ENCODE measurements around the gene ADGRG7.
"Not testable (repeated sequence)": the region's sequence is repeated elsewhere in the genome, so short reads cannot be mapped to it uniquely, and the experiment has no call there.

The ADGRG7 gene, protein sequence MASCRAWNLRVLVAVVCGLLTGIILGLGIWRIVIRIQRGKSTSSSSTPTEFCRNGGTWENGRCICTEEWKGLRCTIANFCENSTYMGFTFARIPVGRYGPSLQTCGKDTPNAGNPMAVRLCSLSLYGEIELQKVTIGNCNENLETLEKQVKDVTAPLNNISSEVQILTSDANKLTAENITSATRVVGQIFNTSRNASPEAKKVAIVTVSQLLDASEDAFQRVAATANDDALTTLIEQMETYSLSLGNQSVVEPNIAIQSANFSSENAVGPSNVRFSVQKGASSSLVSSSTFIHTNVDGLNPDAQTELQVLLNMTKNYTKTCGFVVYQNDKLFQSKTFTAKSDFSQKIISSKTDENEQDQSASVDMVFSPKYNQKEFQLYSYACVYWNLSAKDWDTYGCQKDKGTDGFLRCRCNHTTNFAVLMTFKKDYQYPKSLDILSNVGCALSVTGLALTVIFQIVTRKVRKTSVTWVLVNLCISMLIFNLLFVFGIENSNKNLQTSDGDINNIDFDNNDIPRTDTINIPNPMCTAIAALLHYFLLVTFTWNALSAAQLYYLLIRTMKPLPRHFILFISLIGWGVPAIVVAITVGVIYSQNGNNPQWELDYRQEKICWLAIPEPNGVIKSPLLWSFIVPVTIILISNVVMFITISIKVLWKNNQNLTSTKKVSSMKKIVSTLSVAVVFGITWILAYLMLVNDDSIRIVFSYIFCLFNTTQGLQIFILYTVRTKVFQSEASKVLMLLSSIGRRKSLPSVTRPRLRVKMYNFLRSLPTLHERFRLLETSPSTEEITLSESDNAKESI

DNA sequence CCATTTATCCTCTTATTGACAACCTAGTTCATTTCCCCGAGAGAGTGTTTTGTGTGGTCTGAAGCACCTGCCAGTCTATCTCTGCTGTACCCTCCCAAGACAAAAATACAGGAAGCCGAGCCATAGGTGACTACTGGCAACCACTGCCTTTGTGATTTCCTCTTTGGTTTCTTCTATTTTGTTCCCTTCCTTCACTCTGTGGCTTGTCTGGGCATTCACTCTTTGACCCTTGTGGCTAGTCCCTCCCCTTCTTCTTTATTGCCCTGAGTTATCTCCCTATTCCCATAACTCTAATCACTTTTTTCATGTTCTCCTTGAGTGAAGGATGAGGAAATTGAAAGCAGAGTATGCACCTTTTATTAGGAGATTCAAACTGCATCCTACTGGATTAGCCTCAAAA lies at the start of gene ADGRG7:
ADGRG7 (plus strand) TSS at position 297 of the 400 bp plus-strand sequence. CDS start 256 bp downstream, outside the sequence.
- no peak within 1 kb of the TSS for H3K4me3 ChIP-seq (ENCODE audit: low read depth, low read length)

DNA sequence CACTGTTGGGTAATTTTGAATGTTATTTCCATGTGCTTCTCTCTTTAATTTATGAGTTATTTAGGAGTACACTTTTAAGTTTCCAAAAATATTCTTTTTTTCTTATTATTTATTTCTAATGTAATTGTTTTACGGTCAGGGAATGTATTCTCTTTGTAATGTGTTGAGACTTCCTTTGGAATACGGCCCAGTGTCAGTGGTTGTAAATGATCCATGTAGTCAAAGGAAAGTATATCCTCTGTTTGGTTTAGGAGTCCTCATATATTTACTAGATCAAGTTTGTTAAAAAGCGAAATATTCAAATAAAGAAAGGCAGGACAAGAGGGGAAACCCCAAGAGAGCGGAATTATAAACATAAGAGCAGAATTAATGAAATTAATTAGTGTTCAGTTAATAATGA lies 49.0 kb upstream of the ADGRG7 start:
- H3K4me3 ChIP-seq (ENCODE audit: low read depth, low read length): no peak overlapping the region

DNA sequence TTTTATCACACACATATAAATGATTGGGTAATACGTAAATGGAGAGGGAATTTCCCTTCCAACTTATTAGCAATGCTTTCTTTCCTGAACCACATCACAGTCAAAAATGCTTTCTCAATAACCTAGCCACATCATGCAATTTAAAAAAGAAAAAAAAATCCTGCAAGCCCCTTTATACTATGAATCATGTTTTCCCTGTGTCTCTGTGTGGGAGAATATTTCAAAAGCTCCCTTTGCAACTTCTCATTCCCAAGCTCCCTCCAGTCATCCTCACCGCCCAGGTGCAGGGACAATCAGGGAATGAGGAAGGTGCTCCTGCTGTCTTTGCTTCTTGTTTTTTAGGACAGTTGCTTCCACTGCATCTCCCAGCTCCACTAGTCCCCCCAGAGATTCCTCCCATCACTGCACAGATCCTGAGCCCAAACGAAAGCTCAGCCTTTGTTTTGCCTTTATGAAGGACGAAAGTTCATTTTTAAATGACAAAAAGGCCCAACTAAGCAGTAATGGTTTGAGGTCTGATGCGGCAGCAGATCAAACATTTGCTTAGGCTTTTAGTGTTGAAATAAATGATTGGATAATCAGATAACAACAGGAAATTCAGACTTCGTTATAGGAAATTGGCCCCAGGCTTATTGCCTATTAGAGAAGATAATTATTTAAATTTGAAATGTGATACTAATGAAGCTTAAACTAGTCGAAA lies 47.8 kb upstream of the ADGRG7 start:
- no peak overlapping the region for H3K4me3 ChIP-seq (ENCODE audit: low read depth, low read length)

DNA sequence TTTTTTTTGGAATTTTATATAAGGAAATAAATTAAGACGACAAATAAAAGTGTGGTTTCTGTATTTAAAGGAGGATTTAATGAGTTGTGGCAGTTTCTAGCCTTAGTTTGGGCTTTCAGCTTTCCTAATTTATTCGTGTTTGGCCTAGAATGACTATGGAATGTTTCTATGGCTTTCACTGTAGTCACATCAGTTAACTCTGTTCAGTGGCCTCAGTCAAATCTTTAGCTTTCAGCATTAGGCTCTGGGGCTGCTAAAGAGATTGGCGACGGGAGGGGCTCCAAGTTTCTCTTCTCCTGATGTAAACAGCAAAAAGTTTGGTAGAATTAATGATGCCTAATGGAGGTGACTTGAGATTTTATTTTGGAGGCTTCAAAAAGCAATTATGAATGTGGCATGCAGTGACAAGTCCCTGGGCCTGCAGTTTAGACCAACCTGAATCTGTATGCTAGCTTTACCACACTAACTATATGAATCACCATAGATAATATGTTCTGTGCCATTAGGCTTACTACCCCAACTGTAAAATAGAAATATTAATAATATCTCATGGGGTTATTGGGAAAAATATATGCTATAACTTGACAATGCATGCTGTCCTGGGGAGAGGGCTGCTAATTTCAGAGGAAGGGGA lies 47.1 kb upstream of the ADGRG7 start:
- no peak overlapping the region for H3K4me3 ChIP-seq (ENCODE audit: low read depth, low read length)

DNA sequence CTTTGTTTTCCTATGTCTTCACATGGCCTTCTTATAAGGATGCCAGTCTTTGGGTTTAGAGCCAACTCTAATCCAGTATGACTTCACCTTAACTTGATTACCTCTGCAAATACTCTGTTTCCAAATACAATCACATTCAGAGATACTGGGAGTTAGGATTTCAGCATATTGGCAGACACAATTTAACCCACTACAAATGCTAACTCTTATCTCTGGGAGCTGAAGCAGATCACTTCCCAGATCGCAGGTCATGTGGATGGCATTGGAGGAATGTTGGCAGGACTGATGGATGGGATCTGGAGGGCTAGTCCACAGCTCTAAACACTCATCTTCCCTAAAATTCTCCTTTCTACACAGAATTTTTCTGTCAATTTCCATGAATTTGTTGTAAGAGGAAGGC lies 46.2 kb upstream of the ADGRG7 start:
- H3K4me3 ChIP-seq (ENCODE audit: low read depth, low read length): no peak overlapping the region

DNA sequence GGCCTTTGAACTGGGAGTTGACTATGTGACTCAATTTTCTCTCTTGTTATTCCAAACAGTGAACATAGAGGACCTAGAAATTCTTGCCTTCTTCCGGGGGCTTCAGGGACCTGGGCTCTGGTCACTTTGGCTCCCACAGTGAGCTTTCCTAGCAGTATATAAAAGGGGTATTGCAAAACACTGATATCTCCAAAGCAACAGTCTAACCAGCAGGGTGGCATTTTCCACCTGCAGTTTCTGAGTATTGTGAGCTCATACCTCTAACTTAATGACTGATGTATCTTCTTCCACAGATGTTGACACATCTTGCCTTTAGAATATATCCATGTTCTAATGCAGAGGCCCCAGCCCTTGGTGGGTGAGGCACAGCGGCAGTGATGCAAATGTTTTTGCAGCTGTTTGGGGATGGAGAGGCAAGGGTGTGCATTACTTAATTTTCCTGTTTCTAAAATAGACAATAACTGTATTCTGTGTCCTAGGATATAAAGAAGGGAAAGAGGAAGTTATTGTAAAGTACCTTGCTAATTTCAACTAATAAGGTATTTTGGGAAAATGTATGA lies 45.7 kb upstream of the ADGRG7 start:
- H3K4me3 ChIP-seq (ENCODE audit: low read depth, low read length): no peak overlapping the region

DNA sequence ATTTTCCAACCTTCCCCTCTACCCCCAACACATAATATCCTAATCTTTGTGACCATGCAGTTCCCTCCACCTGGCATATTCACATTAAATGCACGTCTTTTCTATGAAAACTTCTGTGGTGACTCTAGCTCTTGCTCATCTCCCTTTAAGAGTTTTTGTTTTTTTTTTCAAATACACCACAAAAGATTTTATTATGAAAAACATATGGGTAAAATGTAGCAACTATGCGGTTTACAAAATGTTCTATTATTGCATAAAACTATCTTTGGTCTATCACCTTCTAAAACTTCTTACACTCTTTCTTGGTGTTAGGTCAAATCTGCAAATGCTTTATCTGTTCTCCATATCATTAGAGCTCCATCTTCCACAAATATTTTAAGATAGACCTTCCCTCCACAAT lies 38.6 kb upstream of the ADGRG7 start:
- no peak overlapping the region for H3K4me3 ChIP-seq (ENCODE audit: low read depth, low read length)

DNA sequence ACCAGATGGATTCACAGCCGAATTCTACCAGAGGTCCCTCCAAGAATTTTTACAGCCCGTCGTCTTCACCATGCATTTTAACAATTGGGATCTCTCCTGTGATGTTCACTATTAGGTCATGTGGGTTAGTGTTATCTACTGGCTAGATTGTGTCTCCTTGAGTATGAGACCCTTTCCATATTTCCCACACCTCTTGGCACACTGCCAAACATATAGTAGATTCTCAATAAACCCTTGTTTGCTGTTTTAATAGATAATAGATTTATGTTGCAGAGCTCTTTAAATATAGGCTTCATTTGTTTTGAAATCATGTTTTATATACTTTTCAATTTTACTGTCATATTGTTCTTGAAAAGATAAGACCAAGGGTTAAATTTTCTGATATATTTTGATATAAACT lies 34.9 kb upstream of the ADGRG7 start:
- H3K4me3 ChIP-seq (ENCODE audit: low read depth, low read length): no peak overlapping the region

DNA sequence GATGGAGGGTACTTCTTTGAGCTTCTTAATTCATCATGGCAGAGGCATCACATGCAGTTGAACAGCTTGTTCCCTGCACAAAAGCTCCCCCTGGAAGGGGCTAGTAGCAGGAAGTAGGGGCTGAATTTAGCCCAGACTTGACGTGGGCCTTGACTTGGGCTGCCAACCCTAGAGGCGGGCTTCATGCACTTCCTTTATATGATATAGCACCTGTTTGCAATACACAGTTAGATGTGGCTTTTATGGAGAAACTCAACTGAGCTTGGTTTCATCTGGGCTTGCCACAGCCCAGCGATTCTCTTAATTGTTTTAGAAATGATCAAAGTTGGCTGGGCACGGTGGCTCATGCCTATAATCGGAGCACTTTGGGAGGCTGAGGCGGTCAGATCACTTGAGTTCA lies 33.7 kb upstream of the ADGRG7 start:
- H3K4me3 ChIP-seq (ENCODE audit: low read depth, low read length): no peak overlapping the region

DNA sequence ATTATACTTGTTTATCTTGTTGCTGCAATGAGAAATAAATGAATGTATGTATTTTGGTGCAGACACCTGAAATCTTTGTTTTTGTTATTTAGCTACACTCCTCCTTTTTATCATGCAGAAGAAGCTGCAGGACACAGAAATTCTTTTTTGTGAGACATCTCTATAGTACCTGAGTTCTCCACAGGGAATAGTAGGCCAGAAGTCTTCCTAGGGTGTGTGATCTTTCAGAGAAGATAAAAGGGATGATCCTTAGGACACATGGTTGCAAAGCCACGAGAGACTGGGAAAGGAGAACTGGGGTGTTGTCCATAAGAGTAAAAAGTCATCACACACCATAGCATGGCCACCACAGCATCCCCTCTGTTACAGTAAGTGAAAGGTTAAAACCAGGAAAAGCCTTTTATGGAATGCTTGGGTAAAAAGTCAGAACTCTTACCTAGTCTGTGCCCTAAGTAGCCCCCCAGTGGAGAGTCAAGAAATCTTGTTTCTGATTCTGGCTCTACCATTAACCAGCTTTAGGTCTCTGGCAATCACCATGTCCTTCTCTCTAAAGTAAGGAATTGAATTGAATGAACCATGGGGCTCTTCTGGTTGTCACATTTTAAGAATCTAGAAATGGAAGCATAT lies 31.9 kb upstream of the ADGRG7 start:
- no peak overlapping the region for H3K4me3 ChIP-seq (ENCODE audit: low read depth, low read length)

DNA sequence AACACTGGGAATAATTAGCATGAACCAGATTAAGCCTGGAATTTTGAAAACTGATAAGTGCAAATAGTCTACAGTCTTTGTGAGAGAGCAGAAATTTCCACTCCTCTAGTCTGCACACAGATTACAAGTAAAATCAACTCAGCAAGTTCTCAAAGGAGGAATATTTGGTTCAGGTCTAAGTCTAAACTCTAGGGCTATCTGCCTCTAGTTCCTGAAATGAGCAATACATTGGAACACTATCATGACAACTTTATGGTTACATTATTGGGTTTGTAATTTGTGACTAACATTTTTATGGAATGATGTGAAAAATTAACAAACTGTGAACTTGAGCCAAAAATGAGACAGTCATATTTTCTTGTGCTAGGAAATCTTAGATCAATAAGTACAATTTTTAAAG lies 30.8 kb upstream of the ADGRG7 start:
- no peak overlapping the region for H3K4me3 ChIP-seq (ENCODE audit: low read depth, low read length)

DNA sequence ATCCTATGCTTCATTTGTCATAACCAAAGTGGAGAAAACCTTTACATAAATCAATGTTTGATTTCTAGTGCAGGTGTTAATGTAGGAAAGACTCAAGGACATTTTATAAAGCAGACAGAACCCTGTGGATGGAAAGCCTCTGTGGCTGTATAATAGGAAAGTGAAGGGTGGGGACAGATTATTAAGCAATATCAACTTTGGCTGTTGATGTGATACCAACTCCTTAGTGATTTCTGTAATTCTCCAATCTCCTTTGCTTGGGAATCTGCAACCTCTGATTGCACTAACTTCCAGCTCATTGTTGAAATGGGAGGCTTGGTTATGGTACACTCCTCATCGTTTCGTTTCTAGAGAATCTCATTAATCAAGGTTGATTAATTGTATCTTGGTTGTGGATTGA lies 29.3 kb upstream of the ADGRG7 start:
- H3K4me3 ChIP-seq (ENCODE audit: low read depth, low read length): no peak overlapping the region

DNA sequence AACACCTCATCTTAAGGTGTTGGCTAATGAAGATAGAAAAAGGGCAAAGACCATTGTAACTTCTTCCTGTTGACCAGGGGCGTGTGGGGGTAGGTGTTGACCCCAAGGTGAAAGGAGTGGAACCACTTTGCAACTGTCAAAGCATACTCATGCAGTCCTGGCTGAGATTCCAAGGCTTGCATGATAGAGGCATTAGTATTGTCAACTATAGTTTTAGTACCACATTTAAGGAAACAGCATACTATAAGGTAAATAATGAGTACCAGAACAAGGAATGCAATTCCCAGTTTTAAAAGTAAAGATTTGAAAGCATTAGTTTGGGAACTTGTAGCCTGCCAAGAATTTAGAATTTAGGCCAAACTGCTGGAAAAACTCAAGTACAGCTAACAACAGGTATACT lies 27.8 kb upstream of the ADGRG7 start:
- H3K4me3 ChIP-seq (ENCODE audit: low read depth, low read length): no peak overlapping the region

DNA sequence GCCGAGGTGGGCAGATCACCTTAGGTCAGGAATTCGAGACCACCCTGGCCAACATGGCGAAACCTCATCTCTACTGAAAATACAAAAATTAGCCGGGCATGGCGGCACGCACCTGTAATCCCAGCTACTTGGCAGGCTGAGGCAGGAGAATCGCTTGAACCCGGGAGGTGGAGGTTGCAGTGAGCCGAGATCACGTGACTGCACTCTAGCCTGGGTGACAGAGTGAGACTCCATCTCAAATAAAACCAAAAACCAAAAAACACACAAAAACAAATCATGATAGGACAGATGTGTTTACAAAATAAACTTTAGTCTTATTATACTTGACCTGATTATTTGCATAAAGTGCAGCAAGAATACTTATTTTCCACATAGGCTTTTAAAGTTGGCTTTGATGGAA lies 27.2 kb upstream of the ADGRG7 start:
- not testable (repeated sequence) for H3K4me3 ChIP-seq (ENCODE audit: low read depth, low read length)

DNA sequence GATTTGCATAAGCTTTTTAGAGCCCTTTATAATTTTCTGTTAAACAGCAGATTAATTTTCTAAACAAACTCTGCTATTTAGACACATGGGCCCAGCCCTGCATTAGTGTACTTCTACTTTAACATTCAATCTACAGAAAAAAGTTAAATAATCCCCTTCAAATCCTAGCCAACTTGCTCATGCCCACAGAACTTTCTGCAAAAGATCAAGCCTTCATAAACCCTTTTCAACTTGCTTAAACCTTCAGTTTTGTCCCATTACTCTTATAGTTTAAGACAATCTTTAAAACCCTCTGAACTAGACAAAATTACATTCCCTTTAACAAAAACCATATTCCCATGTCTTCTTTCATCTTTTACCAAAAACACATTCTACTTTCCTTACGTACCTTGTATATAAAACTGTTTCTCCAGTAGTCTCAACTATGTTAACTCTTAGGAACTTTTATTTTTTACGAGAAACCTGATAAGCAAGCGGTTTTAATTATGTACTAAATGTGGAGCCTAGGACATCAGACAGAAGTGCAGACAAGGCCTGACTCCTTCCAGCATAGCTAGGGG lies 25.2 kb upstream of the ADGRG7 start:
- no peak overlapping the region for H3K4me3 ChIP-seq (ENCODE audit: low read depth, low read length)

DNA sequence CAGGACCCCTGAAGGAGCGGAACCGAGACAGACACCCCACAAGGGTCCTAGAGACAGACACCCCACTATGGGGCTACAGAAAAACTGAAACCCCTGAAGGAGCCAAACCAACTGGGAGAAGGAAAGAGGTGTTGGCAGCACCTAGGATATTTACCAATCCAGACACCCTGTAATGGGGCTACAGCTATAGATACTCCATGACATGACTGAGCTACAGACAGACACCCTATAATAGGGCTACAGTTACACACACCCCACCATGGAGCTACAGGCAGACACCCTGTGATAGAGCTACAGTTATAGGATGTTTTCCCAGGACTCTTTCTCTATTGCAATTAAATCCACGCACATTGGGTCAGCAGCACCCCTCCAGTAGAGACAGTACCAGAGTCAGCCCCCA lies 22.6 kb upstream of the ADGRG7 start:
- H3K4me3 ChIP-seq (ENCODE audit: low read depth, low read length): no peak overlapping the region

DNA sequence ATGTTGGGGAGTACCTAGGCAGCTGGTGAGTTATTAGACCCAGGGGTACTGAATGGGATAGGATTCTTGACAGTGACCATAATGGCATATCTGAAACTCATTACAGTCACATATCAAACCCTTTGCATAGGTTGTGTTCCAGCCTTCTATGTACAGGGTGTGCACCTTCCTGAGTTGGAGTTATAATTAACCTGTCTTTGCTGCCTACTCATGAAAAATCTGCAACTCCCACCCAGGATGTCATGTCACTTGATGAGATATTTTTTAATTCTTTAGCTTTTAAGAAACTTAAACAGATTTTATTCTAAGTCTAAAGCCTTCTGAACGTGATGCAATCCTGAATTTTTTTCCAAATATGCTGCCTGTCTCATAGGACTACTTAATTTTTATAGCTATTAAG lies 21.1 kb upstream of the ADGRG7 start:
- H3K4me3 ChIP-seq (ENCODE audit: low read depth, low read length): no peak overlapping the region

DNA sequence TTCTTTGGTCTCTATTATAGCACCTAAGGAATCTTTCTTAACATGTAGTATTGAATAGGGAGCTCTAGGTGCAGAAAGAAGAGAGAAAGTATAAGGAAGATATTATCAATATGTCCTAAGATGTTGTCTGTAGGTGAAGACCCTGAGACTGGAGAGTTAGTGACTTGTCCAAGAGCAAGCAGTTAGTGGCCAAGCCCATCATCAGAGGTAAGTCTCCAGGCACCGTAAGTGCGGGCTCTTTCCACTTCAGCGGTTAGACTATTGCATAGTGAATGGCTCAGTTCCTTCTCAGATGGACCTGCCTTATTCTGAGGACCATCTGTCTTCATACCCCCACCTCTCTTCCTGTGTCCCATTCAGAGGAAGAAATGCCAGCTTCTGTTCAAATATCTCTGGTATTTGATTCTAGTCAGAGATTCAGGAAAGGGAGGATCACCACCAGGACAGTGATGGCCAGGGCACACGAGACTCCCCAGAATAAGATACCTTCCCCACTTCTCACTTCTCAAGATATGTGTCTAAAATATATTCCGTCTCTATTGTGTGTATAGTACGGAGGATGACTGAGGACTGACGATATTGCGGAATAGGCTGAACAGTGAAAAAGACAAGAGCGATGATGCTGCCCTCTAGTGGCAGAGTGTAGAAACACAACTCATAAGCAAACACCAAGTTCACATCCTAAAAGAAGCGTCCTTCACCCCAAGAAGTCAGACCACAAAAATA lies 19.1 kb upstream of the ADGRG7 start:
- no peak overlapping the region for H3K4me3 ChIP-seq (ENCODE audit: low read depth, low read length)

DNA sequence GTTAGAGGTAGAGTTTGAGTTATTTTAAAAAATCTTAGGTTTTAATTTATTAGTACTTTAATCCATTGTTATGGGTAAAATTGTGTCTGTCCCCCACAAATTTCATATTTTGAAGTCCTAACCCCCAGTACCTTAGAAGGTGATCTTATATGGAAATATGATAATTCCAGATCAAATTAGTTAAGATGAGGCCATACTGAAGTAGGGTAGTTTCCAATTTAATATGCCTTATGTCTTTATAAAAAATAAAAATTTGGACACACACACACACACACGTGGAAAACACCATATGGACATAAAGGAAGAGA lies 18.6 kb upstream of the ADGRG7 start:
- no peak overlapping the region for H3K4me3 ChIP-seq (ENCODE audit: low read depth, low read length)

DNA sequence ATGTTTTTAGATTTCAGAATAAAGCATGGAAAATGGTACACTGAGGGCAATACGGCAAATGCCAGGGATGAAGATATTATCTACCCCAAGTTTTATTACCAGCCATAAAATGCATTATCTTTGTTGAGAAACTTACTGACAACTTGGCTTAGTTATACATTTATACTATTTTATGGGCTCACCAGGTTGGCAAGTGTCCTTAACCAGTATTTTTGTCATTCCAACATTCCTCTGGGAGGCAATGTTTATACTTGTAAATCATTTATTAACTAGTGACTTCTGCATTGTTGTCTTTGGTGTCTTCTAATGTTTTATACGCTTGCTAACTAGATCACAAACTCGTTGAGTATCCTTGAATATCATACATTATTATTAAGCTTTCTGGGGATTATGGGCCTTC lies 18.0 kb upstream of the ADGRG7 start:
- no peak overlapping the region for H3K4me3 ChIP-seq (ENCODE audit: low read depth, low read length)

Measured in iPS-11a (cell line).